HG03432 (cell line): ENCODE results near the gene GEMIN7.
A peak's percentile ranks its signal among the peaks of the same experiment; 100 is the strongest.

ENCODE experiments used
- ATAC-seq: cut with Tn5 transposase; IDR thresholded peaks from one replicate; pipeline ENCODE4 v1.9.1; 2021; ENCODE audit warnings: mild to moderate bottlenecking, moderate library complexity; ENCODE audit not compliant: unreplicated experiment

GEMIN7 gene

GRCh38 chr19:45059258-45059965 lies 19.6 kb upstream of the GEMIN7 start:
- ATAC-seq, result peak; percentile 40

DNA sequence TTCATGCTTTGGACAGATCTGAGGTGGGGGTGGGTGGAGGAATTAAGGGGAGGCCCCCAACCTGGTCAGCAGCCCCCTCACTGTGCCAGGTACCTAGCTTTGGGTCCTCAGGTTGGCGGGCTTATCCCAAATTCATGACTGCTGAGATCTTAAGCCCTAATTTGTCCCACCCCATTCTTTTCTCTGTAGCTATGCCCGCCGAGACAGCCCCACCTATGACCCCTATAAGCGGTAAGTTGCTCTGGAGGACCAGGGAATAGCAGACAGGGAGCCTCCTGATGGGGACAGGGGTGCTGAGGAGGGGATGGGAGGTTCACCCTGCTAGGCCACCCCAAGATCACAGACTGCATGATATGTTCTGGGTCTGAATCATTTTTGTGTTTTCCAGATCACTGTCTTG lies 17.1 kb upstream of the GEMIN7 start:
- ATAC-seq, result no peak

DNA sequence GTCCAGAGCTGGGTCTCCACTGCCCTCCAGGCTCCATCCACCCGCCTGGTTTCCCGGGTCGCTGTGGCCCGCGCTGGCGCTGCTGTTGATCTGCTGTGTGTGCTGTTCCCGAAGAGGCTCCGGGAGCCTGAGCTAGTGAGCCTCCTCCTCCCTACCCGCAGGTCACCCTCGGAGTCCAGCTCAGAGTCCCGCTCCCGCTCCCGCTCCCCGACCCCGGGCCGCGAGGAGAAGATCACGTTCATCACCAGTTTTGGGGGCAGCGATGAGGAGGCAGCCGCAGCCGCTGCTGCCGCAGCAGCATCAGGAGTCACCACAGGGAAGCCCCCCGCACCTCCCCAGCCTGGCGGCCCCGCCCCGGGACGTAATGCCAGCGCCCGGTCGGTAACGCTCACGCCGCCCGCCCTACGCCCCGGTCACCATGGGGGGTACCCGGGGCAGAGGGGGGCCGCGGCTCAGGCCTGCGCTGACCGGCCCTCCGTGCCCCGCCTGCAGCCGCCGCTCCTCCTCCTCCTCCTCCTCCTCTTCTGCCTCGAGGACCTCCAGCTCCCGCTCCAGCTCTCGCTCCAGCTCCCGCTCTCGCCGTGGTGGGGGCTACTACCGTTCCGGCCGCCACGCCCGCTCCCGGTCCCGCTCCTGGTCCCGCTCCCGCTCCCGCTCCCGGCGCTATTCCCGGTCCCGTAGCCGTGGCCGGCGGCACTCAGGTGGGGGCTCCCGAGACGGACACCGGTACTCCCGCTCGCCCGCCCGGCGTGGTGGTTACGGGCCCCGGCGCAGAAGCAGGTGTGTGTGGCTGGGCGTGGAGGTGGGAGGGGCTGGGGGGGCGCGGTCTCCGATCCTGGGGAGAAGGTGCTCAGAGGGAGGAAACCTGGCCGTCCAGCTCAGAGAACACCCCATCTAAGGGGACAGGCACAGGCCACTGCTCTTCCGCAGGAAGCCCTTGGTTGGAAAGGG lies 14.9 kb upstream of the GEMIN7 start:
- no peak for ATAC-seq

- no peak for ATAC-seq
These were observed 12.0 kb upstream of the GEMIN7 start for GRCh38 chr19:45066921-45067661.

DNA sequence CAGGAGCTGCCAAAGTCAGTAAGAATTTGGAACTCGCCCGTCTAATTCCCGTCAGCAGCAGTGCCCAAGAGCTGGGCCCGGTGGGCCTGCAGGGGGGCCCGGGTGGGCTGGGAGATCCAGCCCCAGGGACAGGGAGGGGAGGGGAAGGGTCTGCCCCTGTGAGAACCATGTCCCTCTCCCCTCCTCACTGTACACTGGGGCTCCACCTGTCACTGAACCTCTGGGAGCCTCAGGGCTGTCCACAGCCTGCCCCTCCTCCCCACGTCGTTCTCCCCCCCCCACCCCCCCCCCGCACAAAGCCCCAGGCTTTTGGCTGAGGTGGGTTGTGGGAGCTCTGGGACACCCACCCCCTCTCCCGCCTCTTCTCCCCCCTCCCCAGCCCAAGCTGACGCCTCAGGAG lies 11.0 kb upstream of the GEMIN7 start:
- ATAC-seq, result no peak

DNA sequence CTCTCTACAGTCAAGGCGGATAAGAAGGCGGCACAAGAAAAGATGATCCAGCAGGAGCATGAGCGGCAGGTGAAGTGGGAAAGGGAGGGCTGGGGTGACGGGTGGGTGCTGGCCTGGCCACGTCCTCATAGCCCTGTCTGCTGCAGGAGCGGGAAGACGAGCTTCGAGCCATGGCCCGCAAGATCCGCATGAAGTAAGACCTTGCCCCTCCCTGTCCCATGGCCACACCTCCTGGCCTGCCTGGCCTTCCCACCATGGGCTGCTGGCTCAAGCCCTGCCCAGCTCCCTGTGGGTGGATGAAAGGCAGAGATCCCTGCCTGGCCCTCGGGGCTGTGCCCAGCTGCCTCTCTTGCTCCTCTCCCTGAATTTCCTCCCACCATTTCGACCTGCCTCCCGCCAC lies 10.0 kb upstream of the GEMIN7 start:
- no peak for ATAC-seq

- no peak for ATAC-seq
These were observed 8.8 kb upstream of the GEMIN7 start for GRCh38 chr19:45070214-45070613.

DNA sequence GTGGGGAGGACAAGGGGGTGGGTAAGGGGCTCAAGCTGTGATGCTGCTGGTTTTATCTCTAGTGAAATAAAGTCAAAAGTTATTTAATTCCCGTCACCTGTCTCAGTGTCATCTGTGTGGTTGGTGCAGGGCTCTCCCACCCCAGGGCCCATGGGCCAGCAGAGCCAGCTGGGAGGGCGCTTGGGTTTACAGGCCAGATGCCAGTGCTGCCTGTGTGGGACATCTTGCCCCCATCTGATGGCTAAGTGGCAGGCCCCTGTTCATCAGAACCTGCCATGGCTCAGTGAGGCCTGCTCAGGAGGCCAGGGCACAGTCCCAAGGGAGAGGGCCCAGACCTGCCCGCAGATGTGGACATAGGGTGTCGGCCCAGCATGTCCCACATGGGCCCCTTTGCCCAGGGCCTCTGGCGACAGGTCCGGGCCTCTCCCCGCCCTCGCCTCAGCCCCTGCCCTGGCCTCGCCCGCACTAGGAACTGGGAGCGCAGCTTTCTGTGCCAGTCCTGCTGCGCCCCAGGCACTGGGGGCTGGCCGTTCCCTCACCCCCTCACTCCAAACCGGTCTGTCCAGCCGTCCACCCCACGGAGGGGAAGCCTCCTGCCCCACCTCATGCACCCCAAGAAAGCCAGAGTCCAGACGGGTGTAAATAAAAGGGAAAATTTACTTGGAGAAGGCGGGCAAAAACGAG lies 8.1 kb upstream of the GEMIN7 start:
- no peak for ATAC-seq

DNA sequence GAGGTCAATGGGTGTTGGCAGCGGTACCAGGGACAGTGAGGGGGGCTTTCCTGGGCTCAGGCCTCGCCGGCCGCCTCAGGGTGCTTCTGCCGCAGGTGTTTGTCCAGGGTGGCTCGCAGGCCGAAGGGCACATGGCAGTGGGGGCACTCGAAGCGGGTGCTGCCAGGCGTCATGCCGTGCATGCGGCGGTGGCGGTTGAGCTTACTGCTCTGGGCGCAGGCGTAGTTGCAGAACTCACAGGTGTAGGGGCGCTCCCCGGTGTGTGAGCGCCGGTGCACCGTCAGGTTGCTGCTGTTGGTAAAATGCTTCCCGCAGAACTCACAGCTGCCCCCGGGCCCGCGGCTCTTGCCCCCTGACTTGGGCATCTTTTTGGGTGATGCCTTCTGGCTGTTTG lies 7.5 kb upstream of the GEMIN7 start:
- no peak for ATAC-seq

- ATAC-seq, result no peak
These were observed 6.9 kb upstream of the GEMIN7 start for GRCh38 chr19:45071969-45072790.

GRCh38 chr19:45074744-45075300 lies 4.2 kb upstream of the GEMIN7 start:
- ATAC-seq, result no peak

GRCh38 chr19:45075301-45076028 lies 3.6 kb upstream of the GEMIN7 start:
- peak; percentile 58 for ATAC-seq

GRCh38 chr19:45076029-45076850 lies 2.8 kb upstream of the GEMIN7 start, which contains the start of gene ZNF296:
TSS of gene ZNF296 (minus strand) at chr19:45076478. CDS start at chr19:45076373, 105 bp downstream.
- peak; percentile 39 for ATAC-seq

DNA sequence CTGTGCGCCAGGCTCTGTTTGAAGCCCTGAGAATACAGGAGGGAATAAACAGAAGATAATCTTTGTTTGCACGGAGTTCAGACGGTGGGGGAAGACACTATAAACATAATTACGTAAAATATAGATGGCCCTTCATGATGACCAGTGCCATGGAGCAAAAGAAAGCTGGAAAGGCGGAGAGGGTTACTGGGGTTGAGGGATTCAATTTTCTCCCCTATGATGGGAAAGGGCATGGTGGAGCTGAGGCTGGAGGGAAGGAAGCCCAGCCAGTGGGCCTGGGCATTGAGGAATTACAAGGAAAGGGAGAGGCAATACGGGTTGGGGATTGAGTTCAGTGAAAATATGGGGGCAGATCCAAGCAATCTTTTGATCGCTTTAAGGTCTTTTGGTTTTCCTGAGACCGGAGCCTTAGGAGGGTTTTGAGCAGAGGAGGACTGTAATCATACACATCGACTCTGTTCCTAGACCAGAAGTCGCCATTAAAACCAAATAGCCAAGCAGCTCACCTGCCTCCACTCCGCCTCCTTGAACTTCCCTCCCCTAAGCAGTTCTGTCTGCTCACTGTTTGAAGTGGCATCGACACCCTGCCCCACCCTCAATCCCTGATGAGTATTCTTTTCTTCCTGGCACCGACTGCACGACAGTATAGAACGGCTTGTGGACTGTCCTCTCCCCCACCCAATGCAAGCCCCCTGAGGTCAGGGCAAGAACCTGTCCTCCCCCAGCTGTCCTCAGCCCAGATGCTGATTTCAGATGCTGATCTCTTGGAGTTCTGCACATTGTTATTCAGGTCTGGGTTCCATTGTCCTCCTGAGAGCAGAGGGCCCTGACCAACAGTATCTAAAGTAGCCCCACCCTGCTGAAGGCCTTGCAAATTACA lies 2.0 kb upstream of the GEMIN7 start:
- no peak for ATAC-seq

DNA sequence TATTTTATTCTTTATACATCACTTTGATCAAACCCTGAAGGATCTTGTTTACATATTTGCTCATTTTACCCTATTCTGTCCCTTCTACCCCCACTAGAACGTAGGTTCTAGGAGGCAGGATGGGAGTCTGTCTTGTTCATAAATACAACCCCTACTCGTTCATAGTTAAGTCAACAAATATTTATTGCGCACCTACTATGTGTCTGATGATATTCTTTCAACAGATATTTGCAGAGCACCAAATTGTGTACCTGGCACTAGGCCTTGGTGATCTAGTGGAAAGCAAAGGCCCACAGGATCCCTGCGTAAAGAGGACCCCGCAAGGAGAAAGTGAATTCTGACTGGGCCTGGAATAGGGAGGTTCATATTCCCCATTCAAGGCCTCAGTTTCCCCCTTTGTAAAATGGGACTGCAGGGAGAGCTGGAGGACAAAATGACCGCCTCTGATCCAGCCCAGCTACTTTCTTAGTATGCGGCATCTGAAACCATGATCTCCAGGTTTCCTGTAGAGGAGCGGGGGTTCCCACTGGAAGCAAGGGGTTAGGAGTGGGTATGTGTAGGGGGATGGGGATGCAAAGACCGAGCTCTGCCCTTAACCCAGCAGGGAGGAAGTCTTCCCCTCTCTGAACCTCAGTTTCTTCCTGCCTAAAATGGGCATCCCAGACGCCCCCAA lies 534 bp upstream of the GEMIN7 start:
- peak; percentile 1 for ATAC-seq

GRCh38 chr19:45079911-45080370 lies 881 bp downstream of the GEMIN7 start:
- ATAC-seq, result no peak
